Effector memory CD8-positive, alpha-beta T cell (primary cell): ENCODE results near the gene TERT.
A peak's percentile ranks its signal among the peaks of the same experiment; 100 is the strongest.

Experiments used
- ATAC-seq: fragments of 150-1000 bp; cut with Tn5 transposase; replicated peaks from 2 replicates; pipeline ENCODE4 v1.10.0; 2021; ENCODE audit warnings: mild to moderate bottlenecking, moderate library complexity
- DNase-seq, 3 experiments: peaks; one replicate each; pipeline ENCODE4 v3.0.0; 2021
- H3K27ac Mint-ChIP-seq, 2 donors: one replicate each; pipeline ENCODE4 v1.8.0; 2022; ENCODE audit warnings: mild to moderate bottlenecking in 2 of 2, mixed read lengths in 2 of 2, moderate library complexity in 2 of 2
- H3K27me3 Mint-ChIP-seq, 2 donors: one replicate each; pipeline ENCODE4 v1.8.0; 2022; ENCODE audit warnings: mixed read lengths in 2 of 2
- H3K36me3 Mint-ChIP-seq: one replicate; pipeline ENCODE4 v1.8.0; 2022; ENCODE audit warnings: mild to moderate bottlenecking, moderate library complexity, mixed read lengths; ENCODE audit not compliant: insufficient read depth
- H3K4me1 Mint-ChIP-seq, 2 donors: one replicate each; pipeline ENCODE4 v1.8.0; 2022; ENCODE audit warnings: low read depth in 2 of 2, mixed read lengths in 2 of 2
- H3K4me3 Mint-ChIP-seq, 2 donors: one replicate each; pipeline ENCODE4 v1.8.0; 2022; ENCODE audit warnings: mild to moderate bottlenecking in 2 of 2, mixed read lengths in 2 of 2, moderate library complexity in 2 of 2
- H3K9me3 Mint-ChIP-seq, 2 donors: one replicate each; pipeline ENCODE4 v1.8.0; 2022; ENCODE audit warnings: mixed read lengths in 2 of 2

The TERT gene

GRCh38 chr5:1257363-1257762, 37.5 kb downstream of the TERT start:
- DNase-seq (no peak), ATAC-seq (no peak)
- Mint-ChIP-seq H3K27ac (no peak overlapping the region), H3K27me3 (peaks cover 4 to 23% of the 10 kb centered on the region in 2 donors), H3K4me1 (peaks cover 9 to 18% of the 10 kb centered on the region in 2 donors), H3K36me3 (no peaks in the 10 kb centered on the region), H3K4me3 (no peak overlapping the region), H3K9me3 (no peaks in the 10 kb centered on the region)

DNA sequence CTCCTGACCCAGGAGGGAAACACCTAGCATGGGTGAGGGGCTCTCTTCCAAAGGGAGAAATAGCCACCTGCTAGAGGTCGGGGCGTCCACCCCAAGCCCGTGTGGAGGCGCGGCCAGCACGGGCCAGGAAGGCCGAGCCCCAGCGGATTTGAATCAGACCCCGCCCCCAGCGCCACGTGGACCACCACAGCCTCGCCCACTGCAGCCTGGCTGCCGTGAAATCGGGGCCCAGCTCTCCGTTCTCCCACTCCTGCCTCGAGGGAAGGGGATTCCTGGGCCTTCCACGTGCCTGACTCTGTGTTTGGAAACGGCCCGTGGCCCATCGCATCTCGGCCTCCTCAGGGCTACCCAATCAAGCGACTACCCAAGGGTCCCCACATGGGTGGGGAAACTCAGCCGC, 38.1 kb downstream of the TERT start:
- DNase-seq (no peak), ATAC-seq (no peak)
- H3K4me3 Mint-ChIP-seq: no peak overlapping the region
- H3K36me3 Mint-ChIP-seq: no peaks in the 10 kb centered on the region
- peaks cover 9 to 18% of the 10 kb centered on the region in 2 donors for H3K4me1 Mint-ChIP-seq
- H3K27me3 Mint-ChIP-seq: peaks cover 4 to 23% of the 10 kb centered on the region in 2 donors
- no peaks in the 10 kb centered on the region for H3K9me3 Mint-ChIP-seq
- no peak overlapping the region for H3K27ac Mint-ChIP-seq

DNA sequence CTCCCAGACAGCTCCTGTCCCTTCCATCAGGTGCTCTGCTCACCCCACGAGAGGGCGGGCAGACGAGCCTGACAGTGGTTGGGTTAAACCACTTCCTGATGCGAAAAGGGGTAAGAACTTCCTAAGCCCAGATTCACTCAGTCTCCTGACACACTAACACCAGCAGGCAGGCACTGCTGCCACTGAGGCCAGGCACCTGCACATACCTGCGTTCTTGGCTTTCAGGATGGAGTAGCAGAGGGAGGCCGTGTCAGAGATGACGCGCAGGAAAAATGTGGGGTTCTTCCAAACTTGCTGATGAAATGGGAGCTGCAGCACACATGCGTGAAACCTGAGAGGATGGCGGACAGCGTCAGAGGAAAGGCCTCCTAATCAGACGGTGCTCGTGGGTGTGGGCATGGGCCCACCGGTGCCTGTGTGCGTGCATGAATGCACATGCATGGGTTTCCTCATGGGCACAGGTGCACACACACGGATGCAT, 39.7 kb downstream of the TERT start:
- Mint-ChIP-seq H3K27me3 (peaks cover 0 to 19% of the 10 kb centered on the region in 2 donors), H3K27ac (peak overlapping the region in 1 of 2 donors; percentile 49), H3K4me3 (peak overlapping the region; percentile 40 to 55), H3K36me3 (no peaks in the 10 kb centered on the region), H3K4me1 (peaks cover 9 to 19% of the 10 kb centered on the region in 2 donors), H3K9me3 (no peaks in the 10 kb centered on the region)
- ATAC-seq: peak; percentile 94
- DNase-seq: peak; percentile 34 to 38 (median 37)

DNA sequence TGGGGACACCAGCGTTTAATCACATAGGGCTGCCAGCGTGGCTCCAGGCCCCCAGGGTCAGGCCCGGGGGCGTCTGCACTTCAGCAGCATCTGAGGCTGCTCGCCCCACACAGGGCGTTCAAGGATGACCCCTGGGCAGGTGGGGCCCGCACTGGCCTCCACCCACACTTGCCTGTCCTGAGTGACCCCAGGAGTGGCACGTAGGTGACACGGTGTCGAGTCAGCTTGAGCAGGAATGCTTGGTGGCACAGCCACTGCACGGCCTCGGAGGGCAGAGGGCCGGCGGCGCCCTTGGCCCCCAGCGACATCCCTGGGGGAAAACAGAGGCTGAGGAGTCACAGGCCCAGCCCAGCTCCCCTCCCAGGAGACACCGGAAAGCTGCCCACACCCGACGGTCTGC, 40.7 kb downstream of the TERT start:
- no peak overlapping the region for H3K27ac Mint-ChIP-seq
- no peak overlapping the region for H3K4me3 Mint-ChIP-seq
- ATAC-seq: no peak
- H3K36me3 Mint-ChIP-seq: no peaks in the 10 kb centered on the region
- H3K4me1 Mint-ChIP-seq: peaks cover 9 to 20% of the 10 kb centered on the region in 2 donors
- no peak for DNase-seq
- no peaks in the 10 kb centered on the region for H3K9me3 Mint-ChIP-seq
- H3K27me3 Mint-ChIP-seq: peaks cover 0 to 23% of the 10 kb centered on the region in 2 donors

- H3K27ac Mint-ChIP-seq: no peak overlapping the region
- H3K4me1 Mint-ChIP-seq: peaks cover 9 to 20% of the 10 kb centered on the region in 2 donors
- no peaks in the 10 kb centered on the region for H3K36me3 Mint-ChIP-seq
- H3K27me3 Mint-ChIP-seq: peaks cover 0 to 22% of the 10 kb centered on the region in 2 donors
- DNase-seq: no peak
- no peak overlapping the region for H3K4me3 Mint-ChIP-seq
- no peak for ATAC-seq
- no peaks in the 10 kb centered on the region for H3K9me3 Mint-ChIP-seq
Observed at GRCh38 chr5:1253456-1254105, 41.3 kb downstream of the TERT start.

DNA sequence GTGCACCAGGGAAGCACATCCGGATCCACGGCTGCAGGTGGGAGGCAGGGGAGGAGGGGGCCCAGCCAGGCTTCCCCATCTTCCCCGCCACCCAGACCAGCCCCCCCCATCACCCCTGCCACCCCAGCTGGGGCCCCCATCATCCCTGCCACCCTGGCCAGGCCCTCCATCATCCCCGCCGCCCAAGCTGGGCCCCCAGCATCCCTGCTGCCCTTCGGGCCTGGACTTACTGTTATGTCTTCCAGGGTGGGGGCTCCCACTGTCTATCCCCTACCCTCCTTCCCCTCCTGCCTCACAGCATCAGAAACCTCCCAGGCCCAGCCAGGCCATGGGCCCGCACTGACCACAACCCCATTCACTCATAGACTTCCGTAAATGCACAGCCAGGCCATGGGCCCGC, 42.2 kb downstream of the TERT start:
- H3K9me3 Mint-ChIP-seq: no peaks in the 10 kb centered on the region
- peaks cover 0 to 23% of the 10 kb centered on the region in 2 donors for H3K27me3 Mint-ChIP-seq
- ATAC-seq (no peak), DNase-seq (no peak)
- H3K4me1 Mint-ChIP-seq: peaks cover 9 to 20% of the 10 kb centered on the region in 2 donors
- H3K27ac Mint-ChIP-seq: no peak overlapping the region
- H3K4me3 Mint-ChIP-seq: no peak overlapping the region
- no peaks in the 10 kb centered on the region for H3K36me3 Mint-ChIP-seq

DNA sequence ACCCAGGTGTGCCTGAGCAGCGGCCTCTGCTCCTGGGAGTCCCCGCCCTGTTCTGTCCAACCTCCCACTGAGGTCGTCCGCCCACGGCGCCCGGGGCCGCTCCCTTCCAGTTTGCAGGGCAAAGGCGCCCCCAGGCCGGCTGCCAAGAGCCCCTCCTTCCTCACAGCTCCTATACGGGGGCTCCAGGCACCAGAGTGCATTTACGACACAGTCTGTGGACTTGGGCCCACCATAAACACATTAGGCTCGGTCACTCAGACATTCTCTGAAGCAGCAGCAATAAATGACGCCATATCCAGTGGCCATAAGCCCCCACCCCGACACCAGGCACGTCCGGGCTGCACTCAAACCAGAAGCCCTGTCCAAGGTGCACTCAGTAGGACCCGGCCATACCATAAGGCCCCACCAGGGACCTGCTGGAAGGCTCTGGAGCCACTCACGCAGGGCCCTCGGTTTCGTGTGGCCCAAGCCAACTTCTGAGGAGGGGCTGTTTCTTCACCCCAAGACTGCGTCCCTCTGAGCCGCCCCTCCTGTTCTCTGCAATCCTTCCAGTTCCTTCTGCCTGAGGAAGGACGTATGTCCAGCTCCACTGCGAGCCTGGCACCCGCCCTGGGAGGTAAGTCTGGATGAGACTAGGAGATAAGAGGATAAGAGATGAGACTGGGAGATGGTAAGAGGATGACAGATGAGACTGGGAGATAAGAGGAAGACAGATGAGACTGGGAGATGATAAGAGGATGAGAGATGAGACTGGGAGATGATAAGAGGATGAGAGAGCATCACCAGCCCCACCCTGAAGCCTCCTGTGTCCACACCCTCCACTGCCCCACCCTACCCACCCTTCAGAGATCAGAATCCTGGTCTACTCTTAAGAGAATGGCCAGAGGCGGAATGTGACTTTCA, 42.9 kb downstream of the TERT start:
- Mint-ChIP-seq H3K4me3 (no peak overlapping the region), H3K4me1 (peaks cover 9 to 20% of the 10 kb centered on the region in 2 donors), H3K27ac (no peak overlapping the region), H3K9me3 (no peaks in the 10 kb centered on the region), H3K36me3 (no peaks in the 10 kb centered on the region), H3K27me3 (peaks cover 0 to 30% of the 10 kb centered on the region in 2 donors)
- ATAC-seq: no peak
- no peak for DNase-seq

GRCh38 chr5:1249366-1250280, 45.2 kb downstream of the TERT start:
- H3K27ac Mint-ChIP-seq: no peak overlapping the region
- DNase-seq (no peak), ATAC-seq (no peak)
- H3K4me3 Mint-ChIP-seq: no peak overlapping the region
- no peaks in the 10 kb centered on the region for H3K36me3 Mint-ChIP-seq
- peaks cover 0 to 35% of the 10 kb centered on the region in 2 donors for H3K27me3 Mint-ChIP-seq
- H3K9me3 Mint-ChIP-seq: no peaks in the 10 kb centered on the region
- H3K4me1 Mint-ChIP-seq: peaks cover 1 to 4% of the 10 kb centered on the region in 2 donors

DNA sequence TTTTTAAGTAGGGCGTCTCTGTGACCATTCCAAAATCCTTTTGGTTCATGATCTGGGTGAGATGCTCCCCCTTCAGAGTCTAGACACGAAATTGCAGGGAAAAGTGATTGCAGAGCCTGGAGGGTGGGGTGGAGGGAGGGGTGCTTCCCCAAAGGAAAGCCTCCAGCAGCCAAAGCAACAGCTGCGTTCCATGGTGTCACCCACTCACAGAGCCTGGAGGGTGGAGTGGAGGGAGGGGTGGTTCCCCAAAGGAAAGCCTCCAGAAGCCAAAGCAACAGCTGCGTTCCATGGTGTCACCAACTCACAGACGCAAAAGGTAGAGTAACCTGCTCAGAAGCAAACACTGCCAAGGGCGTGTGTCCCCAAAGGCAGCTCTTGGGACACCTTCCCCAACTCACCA, 47.1 kb downstream of the TERT start:
- H3K36me3 Mint-ChIP-seq: no peaks in the 10 kb centered on the region
- DNase-seq (no peak), ATAC-seq (no peak)
- peaks cover 0 to 49% of the 10 kb centered on the region in 2 donors for H3K27me3 Mint-ChIP-seq
- H3K9me3 Mint-ChIP-seq: no peaks in the 10 kb centered on the region
- H3K27ac Mint-ChIP-seq: no peak overlapping the region
- H3K4me1 Mint-ChIP-seq: peaks cover 0 to 2% of the 10 kb centered on the region in 2 donors
- no peak overlapping the region for H3K4me3 Mint-ChIP-seq

DNA sequence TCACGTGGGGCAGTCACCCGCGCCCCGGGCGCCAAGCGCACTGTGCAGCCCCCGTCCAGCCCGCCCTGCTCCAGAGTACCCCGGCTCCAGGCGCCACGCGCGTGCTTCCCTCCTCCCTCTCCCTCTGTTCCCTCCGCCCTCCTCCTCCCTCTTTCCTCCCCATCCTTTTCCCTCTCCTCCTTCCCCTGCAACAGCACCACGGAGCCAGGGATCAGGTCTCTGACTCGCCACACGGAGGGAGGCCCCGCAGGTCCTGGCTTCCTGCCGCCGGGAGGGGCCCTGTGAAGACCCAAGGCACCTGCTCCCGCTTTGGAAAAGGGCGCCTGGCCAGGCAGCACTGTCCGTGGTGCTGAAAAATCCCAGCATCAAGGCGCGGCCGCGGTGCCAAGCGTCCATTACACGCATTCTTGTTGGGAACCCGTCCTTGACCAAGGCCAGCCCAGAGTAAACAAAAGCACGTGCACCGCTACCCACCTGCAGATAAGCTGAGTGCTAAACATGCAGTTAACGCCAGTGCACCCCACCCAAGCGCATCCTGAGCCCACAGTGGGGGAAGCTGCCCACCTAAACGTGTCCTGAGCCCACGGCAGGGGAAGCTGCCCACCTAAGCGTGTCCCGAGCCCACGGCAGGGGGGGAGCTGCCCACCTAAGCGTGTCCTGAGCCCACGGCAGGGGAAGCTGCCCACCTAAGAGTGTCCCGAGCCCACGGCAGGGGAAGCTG, 48.0 kb downstream of the TERT start:
- Mint-ChIP-seq H3K27ac (no peak overlapping the region), H3K36me3 (no peaks in the 10 kb centered on the region), H3K27me3 (peaks cover 0 to 52% of the 10 kb centered on the region in 2 donors), H3K4me1 (peaks cover 0 to 2% of the 10 kb centered on the region in 2 donors), H3K4me3 (no peak overlapping the region), H3K9me3 (no peaks in the 10 kb centered on the region)
- ATAC-seq: no peak
- DNase-seq: no peak

DNA sequence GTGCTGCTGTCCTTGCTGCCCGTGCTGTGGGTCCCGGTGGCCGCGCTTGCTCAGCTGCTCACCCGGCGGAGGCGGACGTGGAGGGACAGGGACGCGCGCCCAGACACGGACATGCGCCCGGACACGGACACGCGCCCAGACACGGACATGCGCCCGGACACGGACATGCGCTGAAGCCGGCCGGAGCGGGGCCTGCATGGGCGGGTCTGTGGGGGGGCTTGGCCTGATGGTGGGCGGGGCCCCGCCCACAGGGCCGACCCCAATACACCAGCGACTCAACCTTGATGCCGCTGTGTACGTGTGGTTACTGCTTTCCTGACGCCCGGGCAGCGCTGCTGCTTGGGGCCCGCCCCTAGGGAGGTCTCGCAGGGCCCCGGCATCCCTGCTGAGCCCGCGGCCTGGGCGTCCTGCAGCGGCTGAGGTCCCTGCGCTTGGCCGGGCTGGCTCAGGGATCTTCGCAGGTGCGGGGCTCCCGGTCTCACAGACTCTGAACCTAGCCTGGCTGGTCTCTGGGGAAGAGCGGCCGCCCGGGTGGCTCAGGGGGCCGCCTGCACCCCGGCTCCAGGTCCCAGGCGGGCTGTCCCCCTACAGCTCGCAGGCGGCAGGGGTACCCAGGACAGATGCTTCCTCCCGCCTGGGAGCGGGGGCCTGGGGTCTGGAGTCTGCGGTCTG, 48.8 kb downstream of the TERT start:
- Mint-ChIP-seq H3K27me3 (peaks cover 0 to 59% of the 10 kb centered on the region in 2 donors), H3K4me3 (no peak overlapping the region), H3K4me1 (peaks cover 0 to 2% of the 10 kb centered on the region in 2 donors), H3K27ac (no peak overlapping the region), H3K36me3 (no peaks in the 10 kb centered on the region), H3K9me3 (no peaks in the 10 kb centered on the region)
- DNase-seq (no peak), ATAC-seq (no peak)

- no peaks in the 10 kb centered on the region for H3K9me3 Mint-ChIP-seq
- H3K27me3 Mint-ChIP-seq: peaks cover 0 to 63% of the 10 kb centered on the region in 2 donors
- DNase-seq (no peak), ATAC-seq (no peak)
- no peak overlapping the region for H3K4me3 Mint-ChIP-seq
- H3K4me1 Mint-ChIP-seq: no peaks in the 10 kb centered on the region
- H3K36me3 Mint-ChIP-seq: no peaks in the 10 kb centered on the region
- H3K27ac Mint-ChIP-seq: no peak overlapping the region
Observed at GRCh38 chr5:1244976-1245375, 49.9 kb downstream of the TERT start.
